ENCODE data around the gene GRID2. TPM values are rescaled to one million over a fixed set of nuclear protein-coding genes. Genes with fewer than 3 reads are reported as not detected.

The GRID2 gene
- total and polyA plus RNA-seq, 8 donors = 0.14 to 0.36 (median 0.22) TPM

GRCh38 chr4:92646826-92647225, 343.1 kb downstream of the GRID2 start:
- H3K27ac ChIP-seq = no peak overlapping the region
- intact Hi-C loops (cut with DNase I) = no loop called here
- H3K4me3 ChIP-seq = no peak overlapping the region
- TF ChIP-seq, protein P1, sequence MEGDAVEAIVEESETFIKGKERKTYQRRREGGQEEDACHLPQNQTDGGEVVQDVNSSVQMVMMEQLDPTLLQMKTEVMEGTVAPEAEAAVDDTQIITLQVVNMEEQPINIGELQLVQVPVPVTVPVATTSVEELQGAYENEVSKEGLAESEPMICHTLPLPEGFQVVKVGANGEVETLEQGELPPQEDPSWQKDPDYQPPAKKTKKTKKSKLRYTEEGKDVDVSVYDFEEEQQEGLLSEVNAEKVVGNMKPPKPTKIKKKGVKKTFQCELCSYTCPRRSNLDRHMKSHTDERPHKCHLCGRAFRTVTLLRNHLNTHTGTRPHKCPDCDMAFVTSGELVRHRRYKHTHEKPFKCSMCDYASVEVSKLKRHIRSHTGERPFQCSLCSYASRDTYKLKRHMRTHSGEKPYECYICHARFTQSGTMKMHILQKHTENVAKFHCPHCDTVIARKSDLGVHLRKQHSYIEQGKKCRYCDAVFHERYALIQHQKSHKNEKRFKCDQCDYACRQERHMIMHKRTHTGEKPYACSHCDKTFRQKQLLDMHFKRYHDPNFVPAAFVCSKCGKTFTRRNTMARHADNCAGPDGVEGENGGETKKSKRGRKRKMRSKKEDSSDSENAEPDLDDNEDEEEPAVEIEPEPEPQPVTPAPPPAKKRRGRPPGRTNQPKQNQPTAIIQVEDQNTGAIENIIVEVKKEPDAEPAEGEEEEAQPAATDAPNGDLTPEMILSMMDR (IDR thresholded peaks at IDR 0.05) = no peak
- DNase-seq (no peak), ATAC-seq (no peak)
- H3K27me3 ChIP-seq = no peaks in the 10 kb centered on the region
- no peaks in the 10 kb centered on the region for H3K36me3 ChIP-seq
- H3K4me1 ChIP-seq = no peaks in the 10 kb centered on the region
- no peaks in the 10 kb centered on the region for H3K9me3 ChIP-seq

DNA sequence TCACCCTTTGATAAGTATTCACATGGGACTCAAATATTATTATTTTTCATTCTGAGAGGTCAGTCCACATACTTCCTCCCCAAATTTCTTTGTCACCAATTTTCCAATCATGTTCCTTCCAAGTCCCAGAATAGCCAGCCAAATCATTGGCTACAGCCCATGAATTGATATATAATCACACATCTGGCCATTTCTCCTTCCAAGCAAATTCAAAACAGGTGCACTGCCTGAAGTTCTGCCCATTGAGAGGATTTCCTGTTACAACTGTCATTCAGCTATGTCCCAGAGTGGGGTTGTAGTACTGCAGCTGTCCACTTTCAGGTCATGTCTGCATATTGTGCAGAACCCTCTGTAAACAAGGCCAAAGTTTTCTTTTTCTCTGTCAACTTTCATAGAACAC, 347.8 kb downstream of the GRID2 start:
- H3K36me3 ChIP-seq = no peaks in the 10 kb centered on the region
- TF ChIP-seq, protein P1 (IDR thresholded peaks at IDR 0.05) = no peak
- intact Hi-C loops (cut with DNase I) = no loop called here
- H3K4me3 ChIP-seq = no peak overlapping the region
- no peak for ATAC-seq
- no peak for DNase-seq
- no peaks in the 10 kb centered on the region for H3K27me3 ChIP-seq
- H3K27ac ChIP-seq = no peak overlapping the region
- H3K9me3 ChIP-seq = no peaks in the 10 kb centered on the region
- no peaks in the 10 kb centered on the region for H3K4me1 ChIP-seq

DNA sequence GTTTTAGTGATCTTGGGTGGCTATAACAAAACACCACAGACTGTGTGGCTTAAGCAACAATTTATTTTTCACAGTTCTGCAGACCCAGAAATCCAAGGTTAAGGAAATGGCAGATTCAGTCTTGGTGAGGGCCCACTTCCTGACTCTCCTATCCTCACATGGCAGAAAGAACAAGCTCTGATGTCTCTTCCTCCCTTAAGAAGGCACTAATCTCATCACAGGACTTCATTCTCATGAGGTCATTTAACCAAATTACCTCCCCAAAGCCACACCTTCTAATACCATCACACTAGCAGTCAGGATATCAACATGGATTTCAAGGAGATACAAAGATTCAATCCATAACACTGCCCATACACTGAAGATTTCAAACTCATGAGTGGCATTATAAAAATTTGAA, 350.3 kb downstream of the GRID2 start:
- no peaks in the 10 kb centered on the region for H3K36me3 ChIP-seq
- no peaks in the 10 kb centered on the region for H3K27me3 ChIP-seq
- intact Hi-C loops (cut with DNase I) = no loop called here
- H3K4me3 ChIP-seq = no peak overlapping the region
- TF ChIP-seq, protein P1 (IDR thresholded peaks at IDR 0.05) = no peak
- no peaks in the 10 kb centered on the region for H3K9me3 ChIP-seq
- DNase-seq = no peak
- H3K4me1 ChIP-seq = no peaks in the 10 kb centered on the region
- no peak for ATAC-seq
- H3K27ac ChIP-seq = no peak overlapping the region

DNA sequence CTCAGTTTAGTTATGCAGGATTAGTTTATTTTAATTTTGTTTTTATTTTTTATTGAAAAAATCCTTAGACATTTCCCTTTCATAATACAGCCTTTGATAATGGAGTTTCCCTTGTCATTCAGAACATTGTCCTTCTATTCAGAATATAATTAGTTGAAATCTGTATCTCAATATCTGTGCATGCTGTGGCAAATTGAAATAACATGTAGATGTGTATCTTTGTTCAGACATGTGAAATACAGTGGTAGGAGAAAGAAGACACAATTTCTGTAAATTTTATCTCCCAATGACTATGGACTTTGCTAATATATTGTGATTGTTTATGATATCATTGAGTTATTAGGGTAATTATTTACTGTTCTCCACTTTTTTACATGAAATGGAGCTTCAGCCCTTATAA, 353.9 kb downstream of the GRID2 start:
- Histone ChIP-seq H3K4me1 (no peaks in the 10 kb centered on the region), H3K27me3 (no peaks in the 10 kb centered on the region), H3K4me3 (no peak overlapping the region), H3K9me3 (no peaks in the 10 kb centered on the region), H3K36me3 (no peaks in the 10 kb centered on the region), H3K27ac (no peak overlapping the region)
- DNase-seq = no peak
- TF ChIP-seq, protein P1 (IDR thresholded peaks at IDR 0.05) = no peak
- intact Hi-C loops (cut with DNase I) = no loop called here
- no peak for ATAC-seq

GRCh38 chr4:92658318-92658717, 354.6 kb downstream of the GRID2 start:
- Histone ChIP-seq H3K27me3 (no peaks in the 10 kb centered on the region), H3K36me3 (no peaks in the 10 kb centered on the region), H3K27ac (no peak overlapping the region), H3K4me1 (no peaks in the 10 kb centered on the region), H3K4me3 (no peak overlapping the region), H3K9me3 (no peaks in the 10 kb centered on the region)
- DNase-seq = no peak
- no peak for ATAC-seq
- intact Hi-C loops (cut with DNase I) = no loop called here
- TF ChIP-seq, protein P1 (IDR thresholded peaks at IDR 0.05) = no peak

Data from left lung (tissue), 10 donors.